CD4-positive, alpha-beta T cell (primary cell): ENCODE measurements around the gene NFIA. TPM values are rescaled to one million over a fixed set of nuclear protein-coding genes. Genes with fewer than 3 reads are reported as not detected.

Source experiments
- ATAC-seq: fragments of 200-7000 bp; cut with Tn5 transposase; one replicate; pipeline ENCODE4 v1.10.0; 2022; ENCODE audit warnings: mild to moderate bottlenecking; ENCODE audit not compliant: poor library complexity
- CTCF ChIA-PET: fragments of 350-600 bp; sonication (Branson Sonifier 250); formaldehyde crosslinking; loops from one replicate; lab custom pipeline; 2021; ENCODE audit warnings: antibody characterized with exemption, inconsistent platforms; lab: Charles Lee
- POLR2A ChIA-PET: fragments of 350-600 bp; sonication (Branson Sonifier 250); formaldehyde crosslinking; loops from one replicate; lab custom pipeline; 2021; ENCODE audit warnings: antibody characterized with exemption, inconsistent platforms; lab: Charles Lee
- DNase-seq, 14 experiments: peaks; one replicate each; pipeline ENCODE4 v3.0.0-alpha.2; 2013 to 2020; ENCODE audit warnings: mixed read lengths in 2 of 14
- H3K27ac ChIP-seq, 2 donors: one replicate each; pipeline versions ENCODE4 v1.5.1 to v1.7.0; 2013; ENCODE audit warnings: low read length in 2 of 2, low read depth in 1 of 2, mild to moderate bottlenecking in 1 of 2
- H3K27me3 ChIP-seq, 2 experiments: 1 replicate in 1 of 2; 2 replicates in 1 of 2; pipeline versions ENCODE4 v1.6.1 to v1.7.0; 2013; ENCODE audit warnings: low read length in 2 of 2, control low read depth in 1 of 2, mild to moderate bottlenecking in 1 of 2, moderate library complexity in 1 of 2; ENCODE audit not compliant: insufficient read depth in 2 of 2, control insufficient read depth in 1 of 2
- H3K36me3 ChIP-seq: one replicate; pipeline ENCODE4 v1.6.1; 2013; ENCODE audit warnings: low read length, control low read depth; ENCODE audit not compliant: insufficient read depth
- H3K4me1 ChIP-seq: one replicate; pipeline ENCODE4 v1.6.1; 2013; ENCODE audit warnings: low read length, control low read depth; ENCODE audit not compliant: insufficient read depth
- H3K4me3 ChIP-seq: one replicate; pipeline ENCODE4 v1.5.1; 2013; ENCODE audit warnings: mild to moderate bottlenecking, low read length, moderate library complexity
- H3K9me3 ChIP-seq, 2 experiments: 1 replicate in 1 of 2; 2 replicates in 1 of 2; pipeline versions ENCODE4 v1.6.1 to v1.7.0; 2013; ENCODE audit warnings: low read length in 2 of 2, mild to moderate bottlenecking in 2 of 2, control low read depth in 1 of 2, moderate library complexity in 1 of 2; ENCODE audit not compliant: control insufficient read depth in 1 of 2, insufficient read depth in 1 of 2
- H3K27ac Mint-ChIP-seq: one replicate; pipeline ENCODE4 v1.8.0; 2020; ENCODE audit warnings: mixed read lengths
- H3K27me3 Mint-ChIP-seq: one replicate; pipeline ENCODE4 v1.8.0; 2021; ENCODE audit warnings: mixed read lengths
- H3K36me3 Mint-ChIP-seq: one replicate; pipeline ENCODE4 v1.8.0; 2021; ENCODE audit warnings: low read depth, mixed read lengths
- H3K4me1 Mint-ChIP-seq: one replicate; pipeline ENCODE4 v1.8.0; 2021; ENCODE audit warnings: low read depth, mixed read lengths
- H3K4me3 Mint-ChIP-seq: one replicate; pipeline ENCODE4 v1.8.0; 2020; ENCODE audit warnings: mild to moderate bottlenecking, mixed read lengths
- H3K9me3 Mint-ChIP-seq: one replicate; pipeline ENCODE4 v1.8.0; 2020; ENCODE audit warnings: mixed read lengths
- CTCF ChIP-seq: fragments of 200-600 bp; IDR thresholded peaks from one replicate; pipeline ENCODE4 v1.8.0; 2022; ENCODE audit warnings: antibody characterized with exemption, mild to moderate bottlenecking
- intact Hi-C, 2 experiments: fragments of 100-400 bp; cut with DNase I in 1 of 2; cut with micrococcal nuclease in 1 of 2; formaldehyde crosslinking; loops; one replicate each; pipeline versions ENCODE4 v1.15.1 to v1.9.0; 2023 to 2025; cut with DNase I, micrococcal nuclease
- total RNA-seq, 174 experiments: library from RNA in 2 of 174; stranded (reverse) in 2 of 174; gene quantifications; one replicate each; pipeline ENCODE4 v1.2.3 and lab custom pipeline; 2021 to 2026

Gene NFIA
- total RNA-seq, 2 experiments from 2014 or later: 4.8 to 5.9 TPM

GRCh38 chr1:61047061-61047460 is 35.3 kb upstream of the NFIA start:
- no peaks in the 10 kb centered on the region for H3K9me3 Mint-ChIP-seq
- H3K4me3 Mint-ChIP-seq: peak overlapping the region; percentile 13
- H3K27ac ChIP-seq: no peak overlapping the region
- CTCF ChIA-PET: no interaction called here
- intact Hi-C loops: loop anchor here (5.0 to 10.0 kb wide), 6 partner anchors 308 to 1072 kb away; no protein-coding TSS in a partner anchor
- DNase-seq (no peak), ATAC-seq (no peak)
- no peaks in the 10 kb centered on the region for H3K36me3 Mint-ChIP-seq
- peaks cover 24% of the 10 kb centered on the region for H3K4me1 ChIP-seq
- no peak overlapping the region for H3K4me3 ChIP-seq
- peaks cover 0 to 6% of the 10 kb centered on the region in 2 experiments for H3K9me3 ChIP-seq
- H3K27ac Mint-ChIP-seq: no peak overlapping the region
- peaks cover 60% of the 10 kb centered on the region for H3K27me3 Mint-ChIP-seq
- no peak for TF ChIP-seq CTCF
- peaks cover 22 to 25% of the 10 kb centered on the region in 2 experiments for H3K27me3 ChIP-seq
- POLR2A ChIA-PET: no interaction called here
- no peaks in the 10 kb centered on the region for H3K36me3 ChIP-seq
- H3K4me1 Mint-ChIP-seq: peaks cover 20% of the 10 kb centered on the region

GRCh38 chr1:61049850-61050540 is 32.4 kb upstream of the NFIA start:
- H3K4me1 Mint-ChIP-seq: peaks cover 42% of the 10 kb centered on the region
- peaks cover 36% of the 10 kb centered on the region for H3K4me1 ChIP-seq
- H3K9me3 Mint-ChIP-seq: no peaks in the 10 kb centered on the region
- intact Hi-C loops: loop anchor here (1.0 to 10.0 kb wide), 14 partner anchors 31 to 1735 kb away; partner anchors contain the start of gene ATG4C (in 1 of the 2)
- H3K9me3 ChIP-seq: no peaks in the 10 kb centered on the region
- H3K27ac Mint-ChIP-seq: no peak overlapping the region
- peak; percentile 75 to 93 (median 88) for DNase-seq
- ATAC-seq: peak; percentile 84
- no peaks in the 10 kb centered on the region for H3K36me3 Mint-ChIP-seq
- H3K4me3 ChIP-seq: peak overlapping the region; percentile 61
- no peaks in the 10 kb centered on the region for H3K36me3 ChIP-seq
- TF ChIP-seq CTCF: peak; percentile 93
- ChIA-PET POLR2A (interaction anchor here (1.2 to 6.2 kb wide), 5 partner anchors 19 to 403 kb away, joined by 3 to 84 read pairs (median 10); partner anchors contain the start of gene NFIA), CTCF (interaction anchor here (0.6 to 3.2 kb wide), 24 partner anchors 8 to 693 kb away, joined by 3 to 29 read pairs (median 5); partner anchors contain the start of gene NFIA)
- peaks cover 62% of the 10 kb centered on the region for H3K27me3 Mint-ChIP-seq
- no peak overlapping the region for H3K27ac ChIP-seq
- H3K27me3 ChIP-seq: peaks cover 34 to 41% of the 10 kb centered on the region in 2 experiments
- peak overlapping the region; percentile 86 for H3K4me3 Mint-ChIP-seq

GRCh38 chr1:61050541-61051442 is 31.6 kb upstream of the NFIA start:
- no peak for TF ChIP-seq CTCF
- ATAC-seq (peak; percentile 38), DNase-seq (peak in 3 of 14 experiments; percentile 12 to 52 (median 18))
- CTCF ChIA-PET: interaction anchor here (0.6 to 3.2 kb wide), 24 partner anchors 8 to 692 kb away, joined by 3 to 29 read pairs (median 5); partner anchors contain the start of gene NFIA
- Mint-ChIP-seq H3K36me3 (no peaks in the 10 kb centered on the region), H3K27me3 (peaks cover 65% of the 10 kb centered on the region), H3K9me3 (no peaks in the 10 kb centered on the region), H3K27ac (no peak overlapping the region), H3K4me1 (peaks cover 49% of the 10 kb centered on the region), H3K4me3 (peak overlapping the region; percentile 86)
- H3K27me3 ChIP-seq: peaks cover 37 to 49% of the 10 kb centered on the region in 2 experiments
- H3K27ac ChIP-seq: no peak overlapping the region
- H3K4me1 ChIP-seq: peaks cover 36% of the 10 kb centered on the region
- intact Hi-C loops: loop anchor here (1.0 to 10.0 kb wide), 10 partner anchors 27 to 1734 kb away; partner anchors contain the start of gene ATG4C (in 1 of the 2)
- no peaks in the 10 kb centered on the region for H3K9me3 ChIP-seq
- no peaks in the 10 kb centered on the region for H3K36me3 ChIP-seq
- POLR2A ChIA-PET: interaction anchor here (0.6 to 6.2 kb wide), 9 partner anchors 8 to 1124 kb away, joined by 3 to 84 read pairs (median 3); partner anchors contain the start of genes CYP2J2 and NFIA
- peak overlapping the region; percentile 61 for H3K4me3 ChIP-seq
